Stimulated activated CD8-positive, alpha-beta memory T cell treated with anti-CD3 and anti-CD28 coated beads, Interleukin-15, amount 100 ng/mL, for 1 hour (primary cell): ENCODE measurements around the gene DDX1.
"Not testable (repeated sequence)": the region's sequence is repeated elsewhere in the genome, so short reads cannot be mapped to it uniquely, and the experiment has no call there.

Source experiments
- DNase-seq: peaks from one replicate; pipeline ENCODE4 v3.0.0-alpha.2; 2020; ENCODE audit warnings: low read depth

DDX1 gene

DNA sequence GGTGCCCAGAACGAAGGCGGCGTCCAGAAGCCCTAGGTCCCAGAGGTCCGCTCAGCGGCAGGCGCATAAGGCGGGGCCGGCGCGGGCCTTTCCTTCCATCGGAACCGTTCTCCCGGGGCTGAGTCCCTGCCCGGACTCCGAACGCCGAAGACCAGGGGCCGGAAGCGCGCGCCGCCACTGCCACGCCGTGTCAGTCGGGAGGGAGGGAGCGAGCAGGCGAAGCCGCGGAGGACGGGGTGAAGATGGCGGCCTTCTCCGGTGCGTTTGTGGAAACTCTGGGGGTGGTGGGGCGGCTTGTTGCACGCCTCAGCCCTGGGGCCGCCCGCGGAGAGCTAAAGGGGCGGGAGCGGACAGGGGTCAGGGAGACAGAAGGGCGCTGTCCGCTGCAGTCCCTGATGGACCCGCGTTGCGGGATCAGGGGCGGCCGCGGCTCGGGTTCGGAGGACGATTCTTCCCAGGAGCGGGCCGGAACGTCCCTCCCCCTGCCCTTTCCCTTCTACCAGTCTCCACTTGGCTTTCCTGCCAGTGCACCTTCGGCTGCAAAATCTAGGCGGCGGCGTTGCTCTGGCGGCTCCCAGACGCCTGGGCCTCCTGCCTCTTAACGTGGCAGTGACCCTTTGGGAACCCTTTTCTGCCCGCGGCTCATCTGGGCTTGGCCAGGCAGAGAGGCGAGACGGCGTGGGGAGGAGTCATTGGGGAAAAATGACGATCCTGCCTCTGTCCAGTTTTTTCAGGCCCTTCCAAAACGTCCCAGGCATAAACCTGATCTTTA, at the start of gene DDX1:
Gene DDX1 (plus strand): TSS at position 177 of the 772 bp plus-strand sequence. CDS start 66 bp downstream, at position 243.
- DNase-seq = peak; percentile 69

DNA sequence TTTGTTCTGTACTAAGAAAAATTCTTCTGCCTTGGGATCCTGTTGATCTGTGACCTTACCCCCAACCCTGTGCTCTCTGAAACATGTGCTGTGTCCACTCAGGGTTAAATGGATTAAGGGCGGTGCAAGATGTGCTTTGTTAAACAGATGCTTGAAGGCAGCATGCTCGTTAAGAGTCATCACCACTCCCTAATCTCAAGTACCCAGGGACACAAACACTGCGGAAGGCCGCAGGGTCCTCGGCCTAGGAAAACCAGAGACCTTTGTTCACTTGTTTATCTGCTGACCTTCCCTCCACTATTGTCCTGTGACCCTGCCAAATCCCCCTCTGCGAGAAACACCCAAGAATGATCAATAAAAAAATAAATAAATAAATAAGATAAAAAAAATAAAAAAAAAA, 49.4 kb upstream of the DDX1 start:
- not testable (repeated sequence) for DNase-seq

GRCh38 chr2:15543053-15543452, 48.6 kb upstream of the DDX1 start:
- DNase-seq = no peak

GRCh38 chr2:15543541-15543940, 48.1 kb upstream of the DDX1 start:
- no peak for DNase-seq

DNA sequence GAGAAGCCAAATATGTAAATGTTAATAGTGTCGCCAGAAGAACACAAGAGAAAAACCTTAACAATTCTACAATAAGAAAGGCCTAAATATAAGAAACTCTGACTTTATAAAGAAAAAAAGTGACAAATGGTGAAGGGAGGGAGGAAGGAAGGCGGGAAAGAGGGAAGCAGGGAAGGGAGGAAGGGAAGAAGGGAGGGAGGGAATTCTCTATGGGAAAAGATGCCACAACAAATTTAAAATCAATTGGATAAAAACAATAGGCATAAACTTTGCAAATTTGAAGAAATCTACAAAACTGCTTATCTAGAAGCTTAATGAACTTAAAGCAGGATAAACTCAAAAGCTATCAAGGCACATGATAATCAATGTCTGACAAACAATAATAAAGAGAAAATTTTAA, 47.4 kb upstream of the DDX1 start:
- DNase-seq = no peak

DNA sequence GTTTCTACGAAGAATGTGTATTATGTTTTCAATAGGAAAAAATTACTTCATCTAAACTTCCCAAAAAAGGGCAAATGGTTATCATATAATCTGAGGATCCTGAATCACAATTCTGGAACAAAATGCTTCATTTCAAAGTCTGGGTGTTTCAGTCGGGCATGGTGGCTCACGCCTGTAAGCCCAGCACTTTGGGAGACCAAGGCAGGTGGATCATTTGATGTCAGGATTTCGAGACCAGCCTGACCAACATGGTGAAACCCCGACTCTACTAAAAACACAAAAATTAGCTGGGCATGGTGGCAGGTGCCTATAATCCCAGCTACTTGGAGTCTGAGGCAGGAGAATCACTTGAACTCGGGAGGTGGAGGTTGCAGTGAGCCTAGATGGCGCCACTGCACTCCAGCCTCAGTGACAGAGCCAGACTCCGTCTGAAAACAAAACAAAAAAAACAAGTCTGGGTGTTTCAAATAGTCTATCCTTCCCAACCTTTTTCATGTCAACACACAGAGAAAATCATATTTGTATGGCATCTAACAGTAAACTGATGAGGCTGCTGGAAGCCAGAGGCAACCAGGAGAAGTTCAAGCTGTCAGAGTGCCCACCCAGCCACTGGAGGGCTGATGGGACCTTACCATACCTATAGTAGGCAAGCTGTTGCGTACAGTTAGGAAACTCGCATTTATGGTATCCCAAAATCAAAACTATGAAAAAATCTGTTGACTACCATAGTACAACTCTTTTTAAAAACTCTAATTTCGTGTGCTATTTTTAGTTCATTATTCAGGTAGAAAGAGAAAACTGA, 45.2 kb upstream of the DDX1 start:
- no peak for DNase-seq

- DNase-seq = no peak
Measured at GRCh38 chr2:15547115-15547876, 44.4 kb upstream of the DDX1 start.

- no peak for DNase-seq
Measured at GRCh38 chr2:15548974-15549373, 42.7 kb upstream of the DDX1 start.

DNA sequence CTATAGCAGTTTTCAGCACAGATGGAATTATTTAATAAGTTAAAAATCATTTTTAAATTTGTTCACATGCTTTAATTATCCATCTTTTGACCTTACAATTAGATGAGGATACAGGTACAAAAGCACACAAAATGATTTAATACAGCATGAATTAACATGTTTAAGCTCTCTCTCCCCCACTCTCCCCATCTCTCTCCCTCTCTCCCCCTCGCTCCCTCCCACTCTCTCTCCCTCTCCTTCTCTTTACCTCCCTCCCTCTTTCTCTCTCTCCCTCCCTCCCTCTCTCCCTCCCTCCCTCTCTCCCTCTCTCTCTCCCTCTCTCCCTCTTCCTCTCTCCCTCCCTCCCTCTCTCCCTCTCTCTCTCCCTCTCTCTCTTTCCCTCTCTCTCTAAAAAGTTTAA, 38.1 kb upstream of the DDX1 start:
- no peak for DNase-seq

DNA sequence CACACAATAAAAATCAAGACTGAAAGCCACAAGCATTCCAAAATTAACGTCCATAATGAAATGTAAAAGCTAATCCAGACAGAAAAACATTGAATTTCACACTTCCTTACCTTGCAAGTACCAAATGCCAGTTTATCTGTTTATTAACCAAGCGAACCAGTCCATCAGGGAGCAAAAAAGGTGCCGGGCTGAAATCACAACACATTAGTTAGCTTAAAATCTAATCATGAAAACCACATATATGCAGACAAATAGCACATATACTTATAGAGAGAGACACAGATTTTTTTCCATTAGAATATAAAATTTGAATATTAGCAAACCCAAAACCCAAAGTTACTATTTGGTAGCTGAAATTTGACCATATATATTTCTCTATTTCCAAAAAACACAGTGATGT, 37.7 kb upstream of the DDX1 start:
- no peak for DNase-seq

GRCh38 chr2:15554525-15555218, 37.0 kb upstream of the DDX1 start:
- DNase-seq = no peak

- no peak for DNase-seq
Measured at GRCh38 chr2:15555760-15556193, 35.9 kb upstream of the DDX1 start.

DNA sequence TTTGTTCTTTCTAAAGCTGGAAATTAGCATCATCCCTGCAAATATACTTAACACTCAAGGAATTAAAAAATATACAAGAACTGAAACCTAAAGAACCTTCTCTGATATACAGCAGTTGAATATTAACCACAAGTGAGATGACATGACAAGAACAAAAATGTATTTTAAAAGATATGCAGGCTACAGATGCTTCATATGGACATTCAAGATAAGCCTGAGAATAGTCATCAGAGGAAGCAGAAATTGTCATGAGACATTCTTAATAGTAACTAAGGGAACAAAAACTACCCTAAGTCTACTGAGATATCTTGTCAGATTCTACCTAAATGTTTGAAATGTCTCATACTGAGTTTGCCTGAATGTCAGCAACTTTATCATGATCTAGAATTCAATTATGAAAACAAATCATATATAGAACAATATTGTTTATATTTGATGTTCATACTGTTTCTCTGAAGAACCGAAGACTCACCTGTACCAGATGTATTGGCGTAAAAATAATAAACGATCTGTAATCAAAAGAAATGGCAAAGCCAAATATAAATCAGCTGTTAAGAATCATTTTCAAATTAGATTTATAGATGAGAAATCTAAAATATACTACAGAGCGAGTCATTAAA, 35.2 kb upstream of the DDX1 start:
- no peak for DNase-seq

- no peak for DNase-seq
Measured at GRCh38 chr2:15557887-15558311, 33.8 kb upstream of the DDX1 start.

DNA sequence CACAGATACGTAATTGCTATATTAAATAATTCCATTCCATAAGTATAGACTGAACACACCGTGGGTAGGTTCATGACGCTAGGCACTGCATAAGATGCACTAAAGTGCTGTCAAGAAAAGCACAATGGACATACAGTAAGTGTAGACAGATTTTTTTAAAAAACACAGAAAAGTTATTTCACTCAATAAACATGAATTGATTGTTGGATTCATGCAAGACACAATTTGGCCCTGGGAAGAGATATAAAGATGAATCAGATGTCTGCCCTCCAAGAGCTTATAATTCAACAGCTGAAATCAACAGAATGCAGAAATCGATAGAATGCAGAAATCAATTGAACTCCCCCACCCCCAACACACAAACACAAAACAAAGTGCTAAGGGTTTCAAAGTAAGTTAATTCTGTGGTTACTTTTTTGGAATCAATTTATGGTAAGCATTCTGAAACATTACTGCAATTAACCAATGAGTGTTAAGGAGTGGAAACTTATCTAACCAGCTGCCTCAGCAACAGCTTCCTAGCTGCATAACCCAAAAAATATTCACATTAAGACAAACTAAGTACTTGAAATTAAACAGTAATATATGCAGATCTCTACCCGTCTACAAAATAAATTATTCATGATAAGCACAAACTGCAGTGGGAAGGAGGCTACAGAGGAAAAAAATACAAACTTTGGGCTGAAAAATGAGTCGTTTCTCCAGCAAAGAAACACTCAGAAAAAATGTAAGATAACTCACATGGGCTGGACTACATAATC, 32.1 kb upstream of the DDX1 start:
- DNase-seq = no peak

DNA sequence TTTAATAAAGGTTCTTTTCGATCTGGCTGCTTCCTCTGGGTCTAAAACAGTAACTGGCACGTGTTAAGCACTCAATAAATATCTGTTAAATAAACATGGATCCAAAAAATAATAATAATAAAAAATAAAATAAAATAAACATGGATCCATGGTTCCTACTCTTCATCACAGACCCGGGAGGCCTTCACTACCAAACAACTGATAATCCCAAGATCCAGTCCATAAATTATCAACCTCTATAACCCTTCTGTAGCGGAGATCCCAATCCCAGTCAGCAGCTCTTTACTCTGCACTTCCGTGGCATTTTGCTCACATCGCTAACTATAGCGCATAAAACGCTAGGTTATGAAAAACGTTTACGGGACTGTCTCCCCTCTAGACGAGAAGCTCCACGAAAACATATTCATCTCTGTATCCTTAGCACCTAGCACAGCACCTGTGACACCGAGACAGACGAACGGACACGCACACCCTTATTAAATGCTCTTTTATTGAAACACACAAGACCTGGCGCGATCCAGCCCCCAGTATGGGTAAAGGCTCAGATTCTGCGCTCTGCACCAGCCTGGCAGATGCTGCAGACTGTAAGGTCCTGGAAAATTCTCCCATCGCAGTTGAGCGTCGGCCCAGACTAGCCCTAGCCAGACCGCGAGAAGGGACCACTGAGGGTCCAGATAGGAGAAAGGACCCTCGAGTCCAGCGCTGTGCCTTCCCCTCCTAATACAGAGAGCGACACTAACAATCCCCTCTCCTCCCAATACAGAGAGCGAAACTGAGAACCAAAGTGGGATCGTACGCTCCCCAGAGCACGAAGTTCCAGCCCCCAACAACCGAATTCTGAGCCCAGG, 31.3 kb upstream of the DDX1 start:
- no peak for DNase-seq

GRCh38 chr2:15560988-15561573, 30.6 kb upstream of the DDX1 start, which contains the start of gene NBAS:
TSS of gene NBAS (minus strand) at chr2:15561334. CDS start at chr2:15561304, 30 bp downstream.
- peak; percentile 64 for DNase-seq

GRCh38 chr2:15561574-15562344, 29.9 kb upstream of the DDX1 start:
- no peak for DNase-seq
